Measurements from ENCODE around the gene NDUFV1.
"Not testable (repeated sequence)": the region's sequence is repeated elsewhere in the genome, so short reads cannot be mapped to it uniquely, and the experiment has no call there.

The NDUFV1 gene

GRCh38 chr11:67606492-67607295, at the start of gene NDUFV1:
Gene NDUFV1, plus strand, starts transcription at chr11:67606936. Its CDS starts 69 bp downstream, at chr11:67607005.
- peak; percentile 33 for FAIRE-seq

GRCh38 chr11:67558084-67558772, 48.5 kb upstream of the NDUFV1 start:
- FAIRE-seq = no peak

GRCh38 chr11:67561971-67562619, 44.6 kb upstream of the NDUFV1 start:
- no peak for FAIRE-seq

GRCh38 chr11:67562963-67563704, 43.6 kb upstream of the NDUFV1 start:
- no peak for FAIRE-seq

GRCh38 chr11:67563705-67564114, 43.0 kb upstream of the NDUFV1 start:
- not testable (repeated sequence) for FAIRE-seq

- FAIRE-seq = no peak
Measured at GRCh38 chr11:67564230-67564629, 42.5 kb upstream of the NDUFV1 start.

- FAIRE-seq = no peak
Measured at GRCh38 chr11:67571443-67571842, 35.3 kb upstream of the NDUFV1 start.

GRCh38 chr11:67572305-67572704, 34.4 kb upstream of the NDUFV1 start:
- peak; percentile 67 for FAIRE-seq

- no peak for FAIRE-seq
Measured at GRCh38 chr11:67572747-67573419, 33.9 kb upstream of the NDUFV1 start.

- no peak for FAIRE-seq
Measured at GRCh38 chr11:67574938-67575337, 31.8 kb upstream of the NDUFV1 start.

GRCh38 chr11:67576735-67577475, 29.8 kb upstream of the NDUFV1 start:
- no peak for FAIRE-seq

- FAIRE-seq = no peak
Measured at GRCh38 chr11:67577951-67578350, 28.8 kb upstream of the NDUFV1 start.

GRCh38 chr11:67581469-67581868, 25.3 kb upstream of the NDUFV1 start:
- FAIRE-seq = no peak

- FAIRE-seq = no peak
Measured at GRCh38 chr11:67582011-67582410, 24.7 kb upstream of the NDUFV1 start.

GRCh38 chr11:67583247-67584204, 23.2 kb upstream of the NDUFV1 start, which contains the start of gene GSTP1:
Gene GSTP1, plus strand, starts transcription at chr11:67583812. Its CDS starts 32 bp downstream, at chr11:67583844.
- FAIRE-seq = no peak

GRCh38 chr11:67584205-67584880, 22.4 kb upstream of the NDUFV1 start:
- FAIRE-seq = no peak

GRCh38 chr11:67584881-67585873, 21.6 kb upstream of the NDUFV1 start:
- no peak for FAIRE-seq

- no peak for FAIRE-seq
Measured at GRCh38 chr11:67585911-67586310, 20.8 kb upstream of the NDUFV1 start.

Data from endometrium (tissue), 2 donors.